Measurements from ENCODE around the gene CDC14A.

The CDC14A gene

GRCh38 chr1:100502052-100502792, 149.9 kb downstream of the CDC14A start:
- H3K4me3 ChIP-seq (ENCODE audit: low read length) = no peak overlapping the region
- H3K27ac ChIP-seq (ENCODE audit: low read depth, low read length) = no peak overlapping the region
- no peaks in the 10 kb centered on the region for H3K27me3 ChIP-seq (ENCODE audit: control insufficient read depth, insufficient read depth, low read length)
- no peaks in the 10 kb centered on the region for H3K4me1 ChIP-seq (ENCODE audit: control insufficient read depth, insufficient read depth, low read length)
- no peak overlapping the region for H3K9ac ChIP-seq (ENCODE audit: low read length)
- peaks cover 15% of the 10 kb centered on the region for H3K36me3 ChIP-seq (ENCODE audit: control insufficient read depth, insufficient read depth, low read length)

DNA sequence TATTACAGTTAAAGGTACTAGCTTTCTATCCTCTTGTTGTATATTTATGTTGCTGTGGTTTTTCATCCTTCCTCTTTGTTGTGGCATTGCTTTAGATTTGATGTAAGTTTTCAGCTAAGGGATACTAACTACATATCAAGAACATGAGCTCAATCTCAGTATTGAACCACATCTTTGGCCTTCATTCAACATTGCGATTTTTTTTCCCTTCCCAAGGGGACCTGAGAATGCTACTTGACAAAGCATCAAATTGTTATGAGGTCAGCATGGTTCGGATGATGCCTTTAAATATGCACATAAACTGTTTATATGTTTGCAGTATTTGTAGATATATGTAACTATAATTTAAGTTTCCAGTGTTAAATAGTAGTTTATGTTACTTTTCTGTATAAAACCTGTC, 153.9 kb downstream of the CDC14A start:
- H3K4me3 ChIP-seq (ENCODE audit: low read length) = no peak overlapping the region
- no peaks in the 10 kb centered on the region for H3K27me3 ChIP-seq (ENCODE audit: control insufficient read depth, insufficient read depth, low read length)
- no peaks in the 10 kb centered on the region for H3K36me3 ChIP-seq (ENCODE audit: control insufficient read depth, insufficient read depth, low read length)

DNA sequence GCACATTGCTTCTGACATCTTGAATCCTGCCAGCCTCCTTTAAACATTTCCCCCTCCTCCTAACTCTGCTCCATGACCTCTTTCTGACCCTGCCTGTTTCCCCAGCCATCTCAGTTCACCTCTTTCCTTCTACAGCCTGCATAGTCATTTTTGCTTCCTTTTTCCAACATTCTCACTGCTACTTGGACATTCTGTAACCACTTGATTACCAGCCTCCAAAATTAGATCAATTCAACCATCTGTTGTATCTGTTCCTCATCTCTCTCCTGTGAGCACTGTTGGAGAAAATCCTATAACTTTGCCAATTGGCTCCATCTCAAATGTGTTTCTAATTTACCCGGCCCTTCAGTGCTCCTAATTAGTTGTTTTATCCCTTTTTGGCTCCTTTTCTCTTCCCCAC, 158.1 kb downstream of the CDC14A start:
- Histone ChIP-seq H3K27ac (ENCODE audit: low read depth, low read length) (no peak overlapping the region), H3K36me3 (ENCODE audit: control insufficient read depth, insufficient read depth, low read length) (no peaks in the 10 kb centered on the region), H3K27me3 (ENCODE audit: control insufficient read depth, insufficient read depth, low read length) (no peaks in the 10 kb centered on the region), H3K4me1 (ENCODE audit: control insufficient read depth, insufficient read depth, low read length) (no peaks in the 10 kb centered on the region), H3K4me3 (ENCODE audit: low read length) (no peak overlapping the region), H3K9ac (ENCODE audit: low read length) (no peak overlapping the region)

More for the DNA sequence above, 153.9 kb downstream of the CDC14A start:
- Histone ChIP-seq H3K27ac (ENCODE audit: low read depth, low read length) (no peak overlapping the region), H3K4me1 (ENCODE audit: control insufficient read depth, insufficient read depth, low read length) (no peaks in the 10 kb centered on the region), H3K9ac (ENCODE audit: low read length) (no peak overlapping the region)

GRCh38 chr1:100511058-100511457, 158.8 kb downstream of the CDC14A start:
- Histone ChIP-seq H3K27me3 (ENCODE audit: control insufficient read depth, insufficient read depth, low read length) (no peaks in the 10 kb centered on the region), H3K9ac (ENCODE audit: low read length) (no peak overlapping the region), H3K36me3 (ENCODE audit: control insufficient read depth, insufficient read depth, low read length) (no peaks in the 10 kb centered on the region), H3K4me1 (ENCODE audit: control insufficient read depth, insufficient read depth, low read length) (no peaks in the 10 kb centered on the region), H3K4me3 (ENCODE audit: low read length) (no peak overlapping the region), H3K27ac (ENCODE audit: low read depth, low read length) (no peak overlapping the region)

GRCh38 chr1:100511773-100512172, 159.5 kb downstream of the CDC14A start:
- H3K27ac ChIP-seq (ENCODE audit: low read depth, low read length) = no peak overlapping the region
- no peak overlapping the region for H3K4me3 ChIP-seq (ENCODE audit: low read length)
- H3K9ac ChIP-seq (ENCODE audit: low read length) = no peak overlapping the region
- no peaks in the 10 kb centered on the region for H3K36me3 ChIP-seq (ENCODE audit: control insufficient read depth, insufficient read depth, low read length)
- no peaks in the 10 kb centered on the region for H3K4me1 ChIP-seq (ENCODE audit: control insufficient read depth, insufficient read depth, low read length)
- no peaks in the 10 kb centered on the region for H3K27me3 ChIP-seq (ENCODE audit: control insufficient read depth, insufficient read depth, low read length)

DNA sequence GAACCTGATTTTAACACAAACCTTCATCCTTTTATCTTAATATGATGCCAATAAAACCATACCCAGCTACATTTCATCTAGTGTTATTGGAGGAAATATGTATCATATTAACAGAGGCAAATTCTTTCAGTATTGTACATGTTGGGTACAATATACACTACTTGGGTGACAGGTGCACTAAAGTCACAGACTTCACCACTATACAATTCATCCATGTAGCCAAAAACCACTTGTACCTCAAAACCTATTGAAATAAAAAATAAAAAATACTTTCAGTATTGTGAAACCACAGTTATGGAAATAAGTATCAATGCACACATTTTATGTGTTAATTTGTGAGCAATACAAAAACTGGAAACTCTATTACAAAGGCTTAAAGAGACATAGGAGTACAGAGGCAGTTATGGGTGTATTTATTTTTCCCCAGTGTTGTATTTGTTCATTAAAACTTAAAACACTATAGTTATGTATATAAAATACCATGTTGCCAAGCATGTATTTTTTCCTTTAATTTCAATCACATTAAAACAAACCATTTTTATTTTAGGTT, 160.6 kb downstream of the CDC14A start:
- H3K4me3 ChIP-seq (ENCODE audit: low read length) = no peak overlapping the region
- H3K27ac ChIP-seq (ENCODE audit: low read depth, low read length) = no peak overlapping the region
- H3K4me1 ChIP-seq (ENCODE audit: control insufficient read depth, insufficient read depth, low read length) = no peaks in the 10 kb centered on the region
- no peak overlapping the region for H3K9ac ChIP-seq (ENCODE audit: low read length)
- H3K27me3 ChIP-seq (ENCODE audit: control insufficient read depth, insufficient read depth, low read length) = no peaks in the 10 kb centered on the region
- no peaks in the 10 kb centered on the region for H3K36me3 ChIP-seq (ENCODE audit: control insufficient read depth, insufficient read depth, low read length)

DNA sequence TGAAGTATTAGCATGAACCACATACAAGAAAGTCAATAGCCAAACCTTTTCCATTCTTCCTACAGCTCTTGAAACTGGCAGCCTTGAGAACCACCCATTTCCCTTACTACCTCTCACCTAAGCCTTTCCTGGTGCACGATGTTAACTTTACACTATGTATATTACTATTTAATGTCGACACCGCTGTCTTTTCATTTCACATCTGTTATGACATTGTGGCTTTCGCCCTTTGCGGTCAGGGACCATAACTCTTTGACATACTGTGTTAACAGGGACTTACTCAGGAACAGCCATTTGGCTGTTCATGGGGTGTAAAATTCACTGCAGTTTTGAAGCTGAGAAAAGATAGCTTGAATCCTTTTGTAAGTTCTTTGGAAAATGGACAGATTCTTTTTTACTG, 164.6 kb downstream of the CDC14A start:
- no peaks in the 10 kb centered on the region for H3K27me3 ChIP-seq (ENCODE audit: control insufficient read depth, insufficient read depth, low read length)
- no peak overlapping the region for H3K9ac ChIP-seq (ENCODE audit: low read length)
- no peak overlapping the region for H3K27ac ChIP-seq (ENCODE audit: low read depth, low read length)
- H3K4me1 ChIP-seq (ENCODE audit: control insufficient read depth, insufficient read depth, low read length) = no peaks in the 10 kb centered on the region
- H3K4me3 ChIP-seq (ENCODE audit: low read length) = no peak overlapping the region
- no peaks in the 10 kb centered on the region for H3K36me3 ChIP-seq (ENCODE audit: control insufficient read depth, insufficient read depth, low read length)

GRCh38 chr1:100517515-100517914, 165.2 kb downstream of the CDC14A start:
- H3K27me3 ChIP-seq (ENCODE audit: control insufficient read depth, insufficient read depth, low read length) = no peaks in the 10 kb centered on the region
- no peaks in the 10 kb centered on the region for H3K4me1 ChIP-seq (ENCODE audit: control insufficient read depth, insufficient read depth, low read length)
- H3K36me3 ChIP-seq (ENCODE audit: control insufficient read depth, insufficient read depth, low read length) = no peaks in the 10 kb centered on the region
- H3K27ac ChIP-seq (ENCODE audit: low read depth, low read length) = no peak overlapping the region
- no peak overlapping the region for H3K9ac ChIP-seq (ENCODE audit: low read length)
- no peak overlapping the region for H3K4me3 ChIP-seq (ENCODE audit: low read length)

- no peaks in the 10 kb centered on the region for H3K4me1 ChIP-seq (ENCODE audit: control insufficient read depth, insufficient read depth, low read length)
- no peak overlapping the region for H3K4me3 ChIP-seq (ENCODE audit: low read length)
- no peak overlapping the region for H3K9ac ChIP-seq (ENCODE audit: low read length)
- H3K27me3 ChIP-seq (ENCODE audit: control insufficient read depth, insufficient read depth, low read length) = no peaks in the 10 kb centered on the region
- no peak overlapping the region for H3K27ac ChIP-seq (ENCODE audit: low read depth, low read length)
- H3K36me3 ChIP-seq (ENCODE audit: control insufficient read depth, insufficient read depth, low read length) = no peaks in the 10 kb centered on the region
Measured at GRCh38 chr1:100518023-100518422, 165.7 kb downstream of the CDC14A start.

DNA sequence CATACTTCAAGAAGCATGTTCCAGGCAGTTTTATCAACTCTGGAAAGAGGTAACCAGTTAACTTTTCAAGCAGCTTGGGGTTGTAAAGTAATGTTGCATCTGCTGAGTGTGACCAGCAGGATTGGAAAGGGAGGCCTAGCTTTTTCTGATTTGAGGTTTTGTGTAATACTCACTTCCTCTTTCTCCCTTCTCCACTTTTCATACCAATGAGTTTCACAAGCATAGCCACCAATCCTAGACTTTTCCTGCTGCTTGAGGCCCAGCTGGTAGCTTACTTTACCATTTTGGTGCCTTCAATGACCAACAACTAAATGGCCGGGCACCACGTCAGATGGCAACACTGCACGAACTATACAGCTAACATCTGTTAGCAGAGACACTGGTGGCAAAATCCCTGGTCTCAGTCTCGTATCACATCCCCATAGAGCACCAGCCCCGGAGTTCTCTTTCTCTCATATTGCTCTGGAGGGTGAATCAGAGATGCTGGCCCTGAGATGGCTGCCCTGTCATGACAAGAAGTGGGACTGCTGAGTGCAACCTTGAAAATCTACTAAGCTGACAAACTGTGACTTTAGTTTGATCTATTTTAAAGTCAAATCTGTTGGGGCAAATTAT, 170.8 kb downstream of the CDC14A start:
- H3K27ac ChIP-seq (ENCODE audit: low read depth, low read length) = no peak overlapping the region

GRCh38 chr1:100524355-100524754, 172.0 kb downstream of the CDC14A start:
- Histone ChIP-seq H3K27me3 (ENCODE audit: control insufficient read depth, insufficient read depth, low read length) (no peaks in the 10 kb centered on the region), H3K4me1 (ENCODE audit: control insufficient read depth, insufficient read depth, low read length) (no peaks in the 10 kb centered on the region), H3K4me3 (ENCODE audit: low read length) (no peak overlapping the region), H3K36me3 (ENCODE audit: control insufficient read depth, insufficient read depth, low read length) (no peaks in the 10 kb centered on the region), H3K9ac (ENCODE audit: low read length) (no peak overlapping the region), H3K27ac (ENCODE audit: low read depth, low read length) (no peak overlapping the region)

More for the DNA sequence above, 170.8 kb downstream of the CDC14A start:
- no peak overlapping the region for H3K4me3 ChIP-seq (ENCODE audit: low read length)
- no peak overlapping the region for H3K9ac ChIP-seq (ENCODE audit: low read length)
- H3K36me3 ChIP-seq (ENCODE audit: control insufficient read depth, insufficient read depth, low read length) = no peaks in the 10 kb centered on the region
- H3K27me3 ChIP-seq (ENCODE audit: control insufficient read depth, insufficient read depth, low read length) = no peaks in the 10 kb centered on the region
- H3K4me1 ChIP-seq (ENCODE audit: control insufficient read depth, insufficient read depth, low read length) = no peaks in the 10 kb centered on the region

DNA sequence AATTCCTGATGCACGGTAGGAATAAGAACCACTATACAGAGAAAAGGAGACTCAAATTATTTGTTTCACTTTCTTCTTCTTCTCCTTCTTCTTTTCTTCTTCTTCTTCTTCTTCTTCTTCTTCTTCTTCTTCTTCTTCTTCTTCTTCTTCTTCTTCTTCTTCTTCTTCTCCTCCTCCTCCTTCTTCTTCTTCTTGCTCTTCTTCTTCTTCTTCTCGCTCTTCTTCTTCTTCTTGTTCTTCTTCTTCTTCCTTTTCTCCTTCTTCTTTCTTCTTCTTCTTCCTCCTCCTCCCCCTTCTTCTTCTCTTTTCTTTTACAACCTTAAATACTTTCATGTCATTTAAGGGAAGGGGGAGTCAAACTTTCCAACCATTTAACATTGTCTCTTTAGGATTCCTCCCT, 174.6 kb downstream of the CDC14A start:
- H3K4me3 ChIP-seq (ENCODE audit: low read length) = no peak overlapping the region
- H3K36me3 ChIP-seq (ENCODE audit: control insufficient read depth, insufficient read depth, low read length) = no peaks in the 10 kb centered on the region
- H3K27me3 ChIP-seq (ENCODE audit: control insufficient read depth, insufficient read depth, low read length) = no peaks in the 10 kb centered on the region
- no peak overlapping the region for H3K9ac ChIP-seq (ENCODE audit: low read length)
- no peaks in the 10 kb centered on the region for H3K4me1 ChIP-seq (ENCODE audit: control insufficient read depth, insufficient read depth, low read length)
- H3K27ac ChIP-seq (ENCODE audit: low read depth, low read length) = no peak overlapping the region

- Histone ChIP-seq H3K27ac (ENCODE audit: low read depth, low read length) (no peak overlapping the region), H3K4me1 (ENCODE audit: control insufficient read depth, insufficient read depth, low read length) (no peaks in the 10 kb centered on the region)
Measured at GRCh38 chr1:100528871-100529270, 176.6 kb downstream of the CDC14A start.

More at GRCh38 chr1:100528871-100529270, 176.6 kb downstream of the CDC14A start:
- Histone ChIP-seq H3K4me3 (ENCODE audit: low read length) (no peak overlapping the region), H3K27me3 (ENCODE audit: control insufficient read depth, insufficient read depth, low read length) (no peaks in the 10 kb centered on the region), H3K36me3 (ENCODE audit: control insufficient read depth, insufficient read depth, low read length) (no peaks in the 10 kb centered on the region), H3K9ac (ENCODE audit: low read length) (no peak overlapping the region)

Data from rectal smooth muscle tissue (tissue), 1 donor.